CD4-positive, alpha-beta memory T cell (primary cell): ENCODE measurements around the gene DEDD. TPM values are rescaled to one million over a fixed set of nuclear protein-coding genes. Genes with fewer than 3 reads are reported as not detected.

Source experiments
- CTCF ChIA-PET: fragments of 350-600 bp; sonication (Branson Sonifier 250); formaldehyde crosslinking; loops from one replicate; lab custom pipeline; 2021; ENCODE audit warnings: inconsistent platforms; ENCODE audit not compliant: partially characterized antibody; lab: Charles Lee
- POLR2A ChIA-PET: fragments of 350-600 bp; sonication (Branson Sonifier 250); formaldehyde crosslinking; loops from one replicate; lab custom pipeline; 2021; ENCODE audit not compliant: partially characterized antibody; lab: Charles Lee
- DNase-seq, 5 donors: peaks; one replicate each; pipeline versions ENCODE4 v3.0.0 to v3.0.0-alpha.2; 2020 to 2022; ENCODE audit warnings: mixed read lengths in 1 of 5
- H3K27ac ChIP-seq: one replicate; pipeline ENCODE4 v1.7.0; 2013; ENCODE audit warnings: low read depth, low read length
- H3K27me3 ChIP-seq: 2 replicates; pipeline ENCODE4 v1.7.0; 2013; ENCODE audit warnings: mild to moderate bottlenecking, low read length, moderate library complexity; ENCODE audit not compliant: insufficient read depth
- H3K36me3 ChIP-seq: 2 replicates; pipeline ENCODE4 v1.7.0; 2013; ENCODE audit warnings: mild to moderate bottlenecking, low read length, moderate library complexity; ENCODE audit not compliant: insufficient read depth
- H3K4me1 ChIP-seq: 2 replicates; pipeline ENCODE4 v1.7.0; 2013; ENCODE audit warnings: mild to moderate bottlenecking, low read length, moderate library complexity; ENCODE audit not compliant: insufficient read depth
- H3K4me3 ChIP-seq, 2 donors: one replicate each; pipeline ENCODE4 v1.7.0; 2013; ENCODE audit warnings: low read length in 2 of 2, mild to moderate bottlenecking in 1 of 2
- H3K9me3 ChIP-seq, 2 donors: one replicate each; pipeline ENCODE4 v1.7.0; 2013; ENCODE audit warnings: low read length in 2 of 2, control low read depth in 1 of 2; ENCODE audit not compliant: control insufficient read depth in 1 of 2
- H3K27ac Mint-ChIP-seq, 7 donors: one replicate each; pipeline ENCODE4 v1.8.0; 2020 to 2021; ENCODE audit warnings: mixed read lengths in 7 of 7, mild to moderate bottlenecking in 6 of 7, inconsistent platforms in 3 of 7, moderate library complexity in 3 of 7
- H3K27me3 Mint-ChIP-seq, 2 donors: one replicate each; pipeline ENCODE4 v1.8.0; 2020 to 2021; ENCODE audit warnings: mixed read lengths in 2 of 2
- H3K36me3 Mint-ChIP-seq, 2 donors: one replicate each; pipeline ENCODE4 v1.8.0; 2020 to 2021; ENCODE audit warnings: mixed read lengths in 2 of 2, inconsistent platforms in 1 of 2, mild to moderate bottlenecking in 1 of 2
- H3K4me1 Mint-ChIP-seq, 4 donors: one replicate each; pipeline ENCODE4 v1.8.0; 2020 to 2021; ENCODE audit warnings: mixed read lengths in 4 of 4, mild to moderate bottlenecking in 1 of 4
- H3K4me3 Mint-ChIP-seq, 8 donors: one replicate each; pipeline ENCODE4 v1.8.0; 2020 to 2021; ENCODE audit warnings: mixed read lengths in 8 of 8, mild to moderate bottlenecking in 7 of 8, moderate library complexity in 6 of 8, inconsistent platforms in 3 of 8
- H3K9me3 Mint-ChIP-seq, 8 donors: one replicate each; pipeline ENCODE4 v1.8.0; 2020 to 2021; ENCODE audit warnings: mixed read lengths in 8 of 8, mild to moderate bottlenecking in 5 of 8, inconsistent platforms in 3 of 8, moderate library complexity in 1 of 8
- intact Hi-C: fragments of 100-400 bp; cut with micrococcal nuclease; formaldehyde crosslinking; loops from one replicate; pipeline ENCODE4 v1.15.1; 2023
- polyA plus RNA-seq, 2 donors: library from polyadenylated mRNA; unstranded; fragments of 300-500 nt; fragmentation: Illumina TruSeq; gene quantifications; one replicate each; pipeline ENCODE4 v1.2.3, GENCODE V29; 2021
- total RNA-seq, 2 experiments: library from RNA; stranded (reverse); gene quantifications; one replicate each; pipeline ENCODE4 v1.2.3, GENCODE V29; 2021

Gene DEDD
- total and polyA plus RNA-seq, 4 experiments from 2014 or later: 39.1 to 42.0 (median 41.1) TPM

- CTCF ChIA-PET: interaction anchor here (0.9 to 3.0 kb wide), 9 partner anchors 11 to 228 kb away, joined by 3 to 29 read pairs (median 3); partner anchors contain the start of genes APOA2, ARHGAP30, NDUFS2 and PPOX
- Mint-ChIP-seq H3K4me1 (peaks cover 22 to 45% (median 31%) of the 10 kb centered on the region in 4 donors), H3K27ac (peak within 1 kb of the TSS; percentile 99 to 100 (median 100))
Observed at GRCh38 chr1:161153682-161154337, 21.3 kb upstream of the DEDD start, which contains the start of gene UFC1. UFC1 (plus strand) TSS chr1:161153978; CDS start chr1:161153998, 20 bp downstream.

GRCh38 chr1:161153176-161153575 is 20.7 kb upstream of the DEDD start:
- Histone ChIP-seq H3K27ac (peak overlapping the region; percentile 99), H3K9me3 (no peaks in the 10 kb centered on the region), H3K4me3 (peak overlapping the region in 1 of 2 donors; percentile 100), H3K36me3 (no peaks in the 10 kb centered on the region), H3K4me1 (peaks cover 18% of the 10 kb centered on the region), H3K27me3 (no peaks in the 10 kb centered on the region)
- H3K36me3 Mint-ChIP-seq: peaks cover 13 to 24% of the 10 kb centered on the region in 2 donors
- DNase-seq: no peak
- CTCF ChIA-PET: interaction anchor here (0.9 to 3.0 kb wide), 9 partner anchors 12 to 229 kb away, joined by 3 to 29 read pairs (median 3); partner anchors contain the start of genes APOA2, ARHGAP30, NDUFS2 and PPOX
- POLR2A ChIA-PET: interaction anchor here (0.7 to 3.5 kb wide), 28 partner anchors 9 to 357 kb away, joined by 3 to 67 read pairs (median 4); partner anchors contain the start of genes ARHGAP30, B4GALT3, DEDD and F11R
- no peaks in the 10 kb centered on the region for H3K9me3 Mint-ChIP-seq
- H3K27me3 Mint-ChIP-seq: no peaks in the 10 kb centered on the region
- peaks cover 19 to 39% (median 26%) of the 10 kb centered on the region in 4 donors for H3K4me1 Mint-ChIP-seq
- H3K27ac Mint-ChIP-seq: peak overlapping the region; percentile 99 to 100 (median 100)
- peak overlapping the region; percentile 96 to 100 (median 99) for H3K4me3 Mint-ChIP-seq
- intact Hi-C loops: loop anchor here (1.0 to 10.0 kb wide), 4 partner anchors 21 to 1058 kb away; partner anchors contain the start of genes DEDD, IGSF8 and USF1

More at GRCh38 chr1:161153682-161154337, 21.3 kb upstream of the DEDD start, which contains the start of gene UFC1:
- peak within 1 kb of the TSS; percentile 37 to 100 for H3K4me3 ChIP-seq
- peaks cover 14 to 31% of the 10 kb centered on the region in 2 donors for H3K36me3 Mint-ChIP-seq
- no peaks in the 10 kb centered on the region for H3K9me3 ChIP-seq
- intact Hi-C loops: loop anchor here (1.0 to 10.0 kb wide), 6 partner anchors 22 to 1059 kb away; partner anchors contain the start of genes ARHGAP30, DEDD, IGSF8 and NIT1
- H3K27me3 Mint-ChIP-seq: no peaks in the 10 kb centered on the region
- H3K27ac ChIP-seq: peak within 1 kb of the TSS; percentile 99
- DNase-seq: peak; percentile 87 to 93 (median 90)
- H3K9me3 Mint-ChIP-seq: no peaks in the 10 kb centered on the region
- no peaks in the 10 kb centered on the region for H3K36me3 ChIP-seq
- peak within 1 kb of the TSS; percentile 96 to 100 (median 99) for H3K4me3 Mint-ChIP-seq
- POLR2A ChIA-PET: interaction anchor here (0.7 to 3.5 kb wide), 28 partner anchors 8 to 358 kb away, joined by 3 to 67 read pairs (median 4); partner anchors contain the start of genes ARHGAP30, B4GALT3, DEDD and F11R
- no peaks in the 10 kb centered on the region for H3K27me3 ChIP-seq
- H3K4me1 ChIP-seq: peaks cover 22% of the 10 kb centered on the region

GRCh38 chr1:161145832-161146231 is 13.4 kb upstream of the DEDD start:
- no peak for DNase-seq
- no peaks in the 10 kb centered on the region for H3K9me3 Mint-ChIP-seq
- no peak overlapping the region for H3K4me3 Mint-ChIP-seq
- H3K27me3 Mint-ChIP-seq: no peaks in the 10 kb centered on the region
- intact Hi-C loops: no loop called here
- H3K4me1 Mint-ChIP-seq: no peaks in the 10 kb centered on the region
- H3K27ac Mint-ChIP-seq: no peak overlapping the region
- ChIA-PET POLR2A (interaction anchor here (0.6 kb wide), 1 partner anchor 9 kb away, joined by 3 read pairs; no protein-coding TSS in a partner anchor), CTCF (interaction anchor here (0.7 to 1.0 kb wide), 2 partner anchors 15 to 17 kb away, joined by 4 read pairs; no protein-coding TSS in a partner anchor)
- Histone ChIP-seq H3K9me3 (no peaks in the 10 kb centered on the region), H3K36me3 (no peaks in the 10 kb centered on the region), H3K4me1 (no peaks in the 10 kb centered on the region), H3K27ac (no peak overlapping the region), H3K4me3 (no peak overlapping the region), H3K27me3 (no peaks in the 10 kb centered on the region)
- H3K36me3 Mint-ChIP-seq: no peaks in the 10 kb centered on the region

- Histone ChIP-seq H3K27me3 (no peaks in the 10 kb centered on the region), H3K4me1 (no peaks in the 10 kb centered on the region), H3K27ac (no peak overlapping the region), H3K4me3 (no peak overlapping the region), H3K36me3 (no peaks in the 10 kb centered on the region), H3K9me3 (no peaks in the 10 kb centered on the region)
- ChIA-PET POLR2A (interaction anchor here (1.9 kb wide), 1 partner anchor 8 kb away, joined by 5 read pairs; the partner anchor contains the start of gene DEDD), CTCF (interaction anchor here (0.6 to 7.9 kb wide), 18 partner anchors 8 to 306 kb away, joined by 3 to 68 read pairs (median 4); partner anchors contain the start of genes KLHDC9, NIT1, PFDN2 and PPOX)
- no peaks in the 10 kb centered on the region for H3K36me3 Mint-ChIP-seq
- no peaks in the 10 kb centered on the region for H3K9me3 Mint-ChIP-seq
- peaks cover 0 to 3% (median under 1%) of the 10 kb centered on the region in 4 donors for H3K4me1 Mint-ChIP-seq
- DNase-seq: no peak
- no peaks in the 10 kb centered on the region for H3K27me3 Mint-ChIP-seq
- no peak overlapping the region for H3K27ac Mint-ChIP-seq
- intact Hi-C loops: loop anchor here (1.0 kb wide), 1 partner anchor 144 kb away; no protein-coding TSS in a partner anchor
- no peak overlapping the region for H3K4me3 Mint-ChIP-seq
Observed at GRCh38 chr1:161140755-161141400, 8.4 kb upstream of the DEDD start.

- Histone ChIP-seq H3K27ac (no peak overlapping the region), H3K27me3 (no peaks in the 10 kb centered on the region), H3K4me3 (no peak overlapping the region), H3K9me3 (no peaks in the 10 kb centered on the region), H3K36me3 (no peaks in the 10 kb centered on the region), H3K4me1 (no peaks in the 10 kb centered on the region)
- ChIA-PET POLR2A (interaction anchor here (0.9 to 1.9 kb wide), 2 partner anchors 7 to 70 kb away, joined by 3 to 5 read pairs; partner anchors contain the start of genes ARHGAP30 and DEDD), CTCF (interaction anchor here (1.3 to 7.9 kb wide), 10 partner anchors 9 to 188 kb away, joined by 4 to 68 read pairs (median 7); partner anchors contain the start of genes KLHDC9, NIT1, PFDN2 and PPOX)
- peak; percentile 41 to 54 (median 51) for DNase-seq
- Mint-ChIP-seq H3K9me3 (no peaks in the 10 kb centered on the region), H3K27ac (no peak overlapping the region), H3K36me3 (no peaks in the 10 kb centered on the region), H3K4me1 (peaks cover 0 to 4% (median 2%) of the 10 kb centered on the region in 4 donors), H3K27me3 (no peaks in the 10 kb centered on the region), H3K4me3 (no peak overlapping the region)
- intact Hi-C loops: loop anchor here (1.0 to 5.0 kb wide), 2 partner anchors 97 to 142 kb away; no protein-coding TSS in a partner anchor
Observed at GRCh38 chr1:161139766-161140165, 7.3 kb upstream of the DEDD start.

GRCh38 chr1:161138431-161138830 is 6.0 kb upstream of the DEDD start:
- H3K4me1 ChIP-seq: peaks cover 5% of the 10 kb centered on the region
- no peak overlapping the region for H3K27ac ChIP-seq
- intact Hi-C loops: loop anchor here (5.0 kb wide), 1 partner anchor 96 kb away; no protein-coding TSS in a partner anchor
- DNase-seq: no peak
- Mint-ChIP-seq H3K27me3 (no peaks in the 10 kb centered on the region), H3K9me3 (no peaks in the 10 kb centered on the region), H3K27ac (peak overlapping the region in 4 of 7 donors; percentile 18 to 73 (median 50)), H3K4me1 (peaks cover 0 to 4% (median 2%) of the 10 kb centered on the region in 4 donors), H3K4me3 (no peak overlapping the region), H3K36me3 (no peaks in the 10 kb centered on the region)
- no peak overlapping the region for H3K4me3 ChIP-seq
- ChIA-PET CTCF (interaction anchor here (0.9 to 7.9 kb wide), 13 partner anchors 9 to 187 kb away, joined by 3 to 68 read pairs (median 4); partner anchors contain the start of genes ARHGAP30, KLHDC9 and TOMM40L), POLR2A (interaction anchor here (0.8 to 2.1 kb wide), 2 partner anchors 15 kb away, joined by 3 to 9 read pairs; partner anchors contain the start of gene UFC1)
- no peaks in the 10 kb centered on the region for H3K9me3 ChIP-seq
- no peaks in the 10 kb centered on the region for H3K36me3 ChIP-seq
- no peaks in the 10 kb centered on the region for H3K27me3 ChIP-seq
